GM12892 (cell line): ENCODE data around the gene SMIM5.
"Not testable (repeated sequence)": the region's sequence is repeated elsewhere in the genome, so short reads cannot be mapped to it uniquely, and the experiment has no call there.

ENCODE experiments used
- DNase-seq: peaks from one replicate; pipeline ENCODE4 v3.0.0; 2011; ENCODE audit not compliant: insufficient read length
- FAIRE-seq: peaks from 2 replicates; lab custom pipeline; 2011; peaks lifted over from hg19 to GRCh38; lab: Jason Lieb, UNC
- POLR2A ChIP-seq: IDR thresholded peaks from 2 replicates; pipeline ENCODE4 v1.6.1; 2011; ENCODE audit warnings: low read depth, low read length, control low read depth
- POLR2AphosphoS5 ChIP-seq: IDR thresholded peaks from 2 replicates; pipeline ENCODE4 v1.6.1; 2011; ENCODE audit warnings: low read depth, low read length, control low read depth
- TAF1 ChIP-seq: IDR thresholded peaks from 2 replicates; pipeline ENCODE4 v1.6.1; 2011; ENCODE audit warnings: low read depth, mild to moderate bottlenecking, control low read depth, low read length, borderline replicate concordance

SMIM5 gene

GRCh38 chr17:75632428-75632827 lies 806 bp upstream of the SMIM5 start:
- DNase-seq (no peak), FAIRE-seq (no peak)
- TF ChIP-seq TAF1 (no peak), POLR2A (no peak), POLR2AphosphoS5 (no peak)

- TF ChIP-seq POLR2AphosphoS5 (no peak), POLR2A (no peak)
- FAIRE-seq: peak; percentile 57
- peak; percentile 81 for DNase-seq
Observed at GRCh38 chr17:75633486-75634375, 497 bp downstream of the SMIM5 start.

GRCh38 chr17:75634376-75634740 lies 1.1 kb downstream of the SMIM5 start:
- no peak for TF ChIP-seq POLR2AphosphoS5
- TF ChIP-seq POLR2A: no peak
- TF ChIP-seq TAF1: no peak
- FAIRE-seq: no peak

GRCh38 chr17:75634754-75635609 lies 1.7 kb downstream of the SMIM5 start:
- TF ChIP-seq POLR2AphosphoS5: no peak
- TF ChIP-seq POLR2A: no peak
- no peak for TF ChIP-seq TAF1

More at GRCh38 chr17:75634376-75634740, 1.1 kb downstream of the SMIM5 start:
- no peak for DNase-seq

GRCh38 chr17:75635610-75636202 lies 2.5 kb downstream of the SMIM5 start:
- DNase-seq (no peak), FAIRE-seq (no peak)
- no peak for TF ChIP-seq POLR2A
- no peak for TF ChIP-seq POLR2AphosphoS5
- TF ChIP-seq TAF1: no peak

More at GRCh38 chr17:75634754-75635609, 1.7 kb downstream of the SMIM5 start:
- FAIRE-seq (no peak), DNase-seq (no peak)

- TF ChIP-seq POLR2AphosphoS5 (no peak), TAF1 (no peak), POLR2A (no peak)
- FAIRE-seq: no peak
- DNase-seq: no peak
Observed at GRCh38 chr17:75636381-75637142, 3.3 kb downstream of the SMIM5 start.

GRCh38 chr17:75637143-75637538 lies 3.9 kb downstream of the SMIM5 start:
- no peak for FAIRE-seq
- DNase-seq: no peak
- TF ChIP-seq POLR2A (no peak), POLR2AphosphoS5 (no peak), TAF1 (no peak)

- no peak for FAIRE-seq
- no peak for DNase-seq
- TF ChIP-seq POLR2A: no peak
- TF ChIP-seq POLR2AphosphoS5: no peak
- no peak for TF ChIP-seq TAF1
Observed at GRCh38 chr17:75637551-75637950, 4.3 kb downstream of the SMIM5 start.

GRCh38 chr17:75638039-75638438 lies 4.8 kb downstream of the SMIM5 start:
- not testable (repeated sequence) for DNase-seq, FAIRE-seq

GRCh38 chr17:75638893-75639292 lies 5.7 kb downstream of the SMIM5 start:
- FAIRE-seq: no peak
- DNase-seq: no peak
- TF ChIP-seq TAF1 (no peak), POLR2A (no peak), POLR2AphosphoS5 (no peak)

- no peak for TF ChIP-seq POLR2A
- DNase-seq (peak; percentile 16), FAIRE-seq (no peak)
Observed at GRCh38 chr17:75639327-75639726, 6.1 kb downstream of the SMIM5 start.
